Epidermal melanocyte (primary cell): ENCODE data around the gene FOXO6.

Source experiments
- DNase-seq: peaks from one replicate; pipeline ENCODE4 v3.0.0; 2011; ENCODE audit warnings: low spot score; ENCODE audit not compliant: insufficient read length

FOXO6 gene

GRCh38 chr1:41365772-41366454 is 4.7 kb downstream of the FOXO6 start:
- DNase-seq, result no peak

GRCh38 chr1:41366455-41367287 is 5.4 kb downstream of the FOXO6 start:
- DNase-seq, result no peak

DNA sequence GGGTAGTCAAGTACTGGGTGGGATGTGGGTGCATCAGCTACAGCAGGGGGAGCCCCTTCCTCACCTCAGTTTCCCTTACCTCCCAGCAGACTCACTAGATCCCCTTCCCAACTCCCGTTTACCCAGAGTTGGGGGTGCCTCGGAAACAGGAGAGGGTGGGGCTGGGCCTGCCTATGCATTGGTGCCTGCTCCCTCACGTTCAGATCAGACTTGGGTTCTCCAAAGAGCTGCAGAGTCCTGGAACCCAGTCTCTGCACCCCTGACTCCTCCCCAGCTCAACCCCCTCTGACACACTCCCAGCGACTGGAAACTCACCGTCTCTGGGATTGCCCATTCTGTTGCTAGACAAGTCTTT is 6.0 kb downstream of the FOXO6 start:
- DNase-seq, result no peak

DNA sequence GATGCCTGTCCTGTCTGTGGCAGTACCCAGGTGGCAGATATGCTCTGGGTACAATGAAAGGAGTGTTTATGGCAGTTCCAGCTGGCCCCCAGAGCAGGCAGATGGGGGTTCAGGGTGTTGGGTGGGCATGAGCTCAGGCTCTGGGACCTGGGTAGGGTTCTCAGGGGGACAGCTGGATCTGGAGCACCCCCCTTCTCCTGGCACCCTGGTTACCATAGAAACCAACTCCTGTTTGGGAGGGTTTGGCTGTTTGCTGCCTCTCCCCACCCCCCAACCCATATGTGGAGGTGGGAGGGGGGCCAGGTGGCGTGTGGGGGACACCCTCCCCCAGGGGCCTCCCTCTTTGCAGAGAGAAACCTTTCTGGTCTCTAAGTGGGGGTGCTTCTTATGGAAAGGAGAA is 7.1 kb downstream of the FOXO6 start:
- DNase-seq, result no peak

GRCh38 chr1:41368801-41369200 is 7.6 kb downstream of the FOXO6 start:
- no peak for DNase-seq

- DNase-seq, result no peak
Measured at GRCh38 chr1:41369531-41369930, 8.3 kb downstream of the FOXO6 start.

DNA sequence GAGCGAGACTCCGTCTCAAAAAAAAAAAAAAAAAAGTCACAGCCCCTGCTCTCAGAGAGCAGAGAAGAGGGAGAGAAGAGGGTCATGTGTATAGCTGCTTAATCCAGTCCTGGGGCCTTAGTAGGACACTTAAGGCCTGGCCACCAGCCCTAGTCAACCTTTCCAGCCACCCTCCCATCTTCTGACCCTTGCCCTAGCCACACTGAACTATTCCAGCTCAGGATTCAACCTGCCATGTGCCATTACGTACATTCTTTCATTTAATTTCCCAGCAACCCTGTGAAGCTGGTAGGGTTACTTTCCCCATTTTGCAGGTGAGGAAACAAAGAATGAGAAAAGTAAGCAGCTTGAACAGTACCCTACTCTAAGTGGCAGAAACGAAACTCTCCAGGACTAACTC is 9.0 kb downstream of the FOXO6 start:
- no peak for DNase-seq

DNA sequence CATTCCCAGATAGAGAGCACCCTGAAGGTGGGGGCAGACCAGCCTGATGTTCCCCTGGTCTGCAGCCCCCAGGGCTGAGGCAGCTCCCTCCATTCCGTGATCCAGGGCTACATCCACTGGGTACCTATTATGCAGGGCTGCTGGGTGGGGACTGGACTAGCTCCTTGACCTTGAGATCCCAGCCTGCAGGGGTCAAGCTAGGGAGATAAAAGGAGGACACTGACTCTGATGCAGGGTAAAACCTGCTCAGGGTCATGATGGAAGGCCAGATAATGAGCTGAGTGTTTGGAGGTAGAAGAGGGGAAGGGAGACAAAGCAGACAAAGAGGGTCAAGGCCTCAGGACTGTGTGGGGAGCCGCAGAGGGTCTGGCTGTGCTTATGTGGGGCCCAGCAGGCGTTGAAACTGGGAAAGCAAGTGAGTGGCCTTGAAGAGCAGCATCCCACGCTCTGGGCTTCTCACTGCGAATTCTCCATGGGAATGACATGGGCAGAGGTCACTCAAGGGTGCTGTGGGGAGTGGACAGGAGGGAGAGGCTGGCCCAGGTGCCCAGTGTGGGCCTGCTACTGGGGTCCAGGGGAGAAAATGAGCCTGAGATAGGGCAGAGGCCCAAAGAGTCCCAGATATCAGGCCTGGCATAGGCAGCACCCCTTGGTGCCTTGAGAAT is 9.7 kb downstream of the FOXO6 start:
- no peak for DNase-seq

DNA sequence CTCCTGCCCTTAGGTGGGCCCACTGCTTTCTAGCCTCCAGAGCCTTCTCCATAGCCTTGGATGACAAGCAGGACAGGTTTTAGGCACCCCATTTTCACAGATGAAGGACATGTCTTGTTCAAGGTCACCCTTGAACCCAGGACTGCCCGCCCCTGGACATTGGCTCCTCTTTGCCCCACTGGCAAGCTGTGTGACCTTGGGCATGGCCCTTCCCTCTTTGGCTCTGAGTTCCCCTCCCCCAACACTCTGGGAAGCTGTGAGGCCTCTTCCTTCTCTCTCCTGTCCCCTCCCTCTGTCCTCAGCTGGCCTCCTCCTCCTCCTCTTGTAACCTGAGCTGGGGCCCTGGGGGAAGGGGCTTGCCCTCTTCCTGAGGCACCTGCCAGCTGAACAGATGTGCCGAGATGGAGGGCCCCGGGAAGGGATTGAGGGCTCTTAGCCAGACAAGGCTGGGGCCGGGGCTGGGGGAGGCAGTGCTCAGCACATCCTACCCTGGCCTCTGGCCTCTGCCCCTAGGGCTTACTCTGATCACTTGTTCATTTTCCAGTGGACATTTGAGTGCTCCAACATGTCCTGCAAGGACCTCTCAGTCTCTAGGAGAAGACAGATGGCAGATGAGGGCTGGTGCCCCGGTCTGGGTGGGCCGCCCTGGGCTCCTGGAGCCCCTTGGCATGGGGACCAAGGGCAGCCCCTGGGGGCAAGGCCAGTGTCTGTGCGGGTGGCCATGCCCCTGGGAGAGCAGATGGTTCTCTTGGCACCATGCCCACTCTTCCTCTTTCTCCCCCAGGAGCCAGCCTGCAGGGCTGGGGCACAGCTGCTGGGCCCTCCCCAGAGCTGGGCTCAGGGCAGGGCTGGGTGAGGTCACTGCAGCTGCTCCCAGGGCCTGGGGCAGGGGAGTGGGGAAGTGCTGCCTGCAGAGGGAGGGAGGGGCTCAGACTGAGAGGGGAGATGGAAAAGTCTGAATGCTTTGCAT is 10.7 kb downstream of the FOXO6 start:
- DNase-seq, result peak; percentile 33

GRCh38 chr1:41372600-41372993 is 11.4 kb downstream of the FOXO6 start:
- DNase-seq, result no peak

DNA sequence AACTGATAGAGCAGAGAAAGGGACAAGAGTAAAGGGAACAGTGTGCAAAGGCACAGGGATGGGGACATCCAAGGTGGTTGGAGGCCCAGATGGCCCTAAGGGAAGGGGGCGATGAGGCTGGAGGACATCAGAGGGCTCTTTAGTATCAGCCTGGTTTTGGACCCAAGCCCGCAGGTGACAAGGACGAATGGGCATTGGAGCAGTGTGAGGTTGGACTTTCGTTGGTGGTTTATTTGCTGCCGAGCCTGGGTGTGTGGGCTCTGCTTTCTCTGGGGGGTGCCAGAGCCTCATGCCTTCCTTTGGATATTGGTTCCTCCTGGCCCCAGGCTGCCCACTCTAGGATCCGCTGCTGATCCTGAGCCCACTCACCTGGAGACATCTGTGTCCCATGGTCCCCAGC is 12.1 kb downstream of the FOXO6 start:
- no peak for DNase-seq

- DNase-seq, result no peak
Measured at GRCh38 chr1:41374711-41375110, 13.5 kb downstream of the FOXO6 start.

- DNase-seq, result no peak
Measured at GRCh38 chr1:41377397-41377796, 16.2 kb downstream of the FOXO6 start.

- no peak for DNase-seq
Measured at GRCh38 chr1:41378222-41378621, 17.0 kb downstream of the FOXO6 start.

GRCh38 chr1:41378999-41379737 is 17.9 kb downstream of the FOXO6 start:
- no peak for DNase-seq

DNA sequence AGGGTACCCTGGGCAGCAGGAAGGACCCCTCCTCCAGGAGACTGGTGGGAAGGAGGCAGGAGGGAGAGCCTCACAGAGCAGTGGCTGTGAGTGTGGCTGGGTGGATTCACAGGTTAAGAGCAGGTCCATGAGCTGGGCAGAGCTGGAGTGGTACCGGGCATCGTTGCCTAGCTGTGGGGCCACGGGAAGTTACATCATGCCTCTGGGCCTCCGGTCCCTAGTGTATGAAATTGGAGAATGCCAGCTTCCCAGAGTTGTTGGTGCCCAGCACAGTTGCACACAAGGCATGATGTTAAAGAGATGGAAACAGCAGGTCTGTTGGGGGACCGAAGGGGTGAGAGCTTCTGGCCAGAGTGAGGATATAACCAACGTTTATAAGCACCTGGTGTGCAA is 18.5 kb downstream of the FOXO6 start:
- no peak for DNase-seq

GRCh38 chr1:41380195-41380594 is 19.0 kb downstream of the FOXO6 start:
- no peak for DNase-seq

- no peak for DNase-seq
Measured at GRCh38 chr1:41380979-41381691, 19.9 kb downstream of the FOXO6 start.

GRCh38 chr1:41381692-41382479 is 20.7 kb downstream of the FOXO6 start:
- DNase-seq, result peak; percentile 47
